Lung (tissue), 12 donors: Measurements from ENCODE around the gene GADD45GIP1. TPM values are rescaled to one million over a fixed set of nuclear protein-coding genes. Genes with fewer than 3 reads are reported as not detected.

ENCODE experiments used
- ATAC-seq: fragments of 200-7000 bp; cut with Tn5 transposase; one replicate; pipeline ENCODE4 v1.9.1; 2020; ENCODE audit warnings: moderate number of reproducible peaks; ENCODE audit not compliant: insufficient read depth, low FRiP score
- DNase-seq, 3 donors: peaks; one replicate each; pipeline ENCODE4 v3.0.0-alpha.2; 2013 to 2017
- H3K27ac ChIP-seq, 2 donors: one replicate each; pipeline ENCODE4 v1.5.1; 2013; ENCODE audit warnings: mild to moderate bottlenecking in 2 of 2, moderate library complexity in 2 of 2, control low read depth in 1 of 2, inconsistent platforms in 1 of 2, low read depth in 1 of 2, low read length in 1 of 2
- H3K27me3 ChIP-seq, 3 donors: one replicate each; pipeline ENCODE4 v1.5.1; 2013; ENCODE audit warnings: low read length in 2 of 3; ENCODE audit not compliant: control insufficient read depth in 3 of 3, insufficient read depth in 3 of 3
- H3K36me3 ChIP-seq, 4 donors: one replicate each; pipeline ENCODE4 v1.5.1; 2013; ENCODE audit warnings: low read length in 4 of 4, mild to moderate bottlenecking in 1 of 4, moderate library complexity in 1 of 4; ENCODE audit not compliant: control insufficient read depth in 4 of 4, insufficient read depth in 4 of 4
- H3K4me1 ChIP-seq, 5 donors: one replicate each; pipeline ENCODE4 v1.5.1; 2013; ENCODE audit warnings: low read length in 5 of 5, mild to moderate bottlenecking in 2 of 5, moderate library complexity in 1 of 5; ENCODE audit not compliant: control insufficient read depth in 5 of 5, insufficient read depth in 5 of 5
- H3K4me3 ChIP-seq: one replicate; pipeline ENCODE4 v1.5.1; 2013; ENCODE audit warnings: mild to moderate bottlenecking, control low read depth, moderate library complexity
- H3K9ac ChIP-seq, 2 donors: one replicate each; pipeline ENCODE4 v1.5.1; 2013; ENCODE audit warnings: low read length in 2 of 2, control low read depth in 1 of 2; ENCODE audit not compliant: insufficient read depth in 1 of 2
- H3K9me3 ChIP-seq, 4 donors: one replicate each; pipeline ENCODE4 v1.5.1; 2013; ENCODE audit warnings: low read length in 3 of 4, mild to moderate bottlenecking in 1 of 4, moderate library complexity in 1 of 4; ENCODE audit not compliant: control insufficient read depth in 4 of 4, insufficient read depth in 3 of 4
- CTCF ChIP-seq: IDR thresholded peaks from 2 replicates; pipeline ENCODE4 v1.5.1; 2012; ENCODE audit warnings: mild to moderate bottlenecking; ENCODE audit errors: control extremely low read depth, extremely low read depth
- WGBS, 2 donors: extraction: QIAGEN DNeasy Blood & Tissue Kit; methylation state at CpG; one replicate each; pipeline ENCODE4 v1.1.7; 2013; 5-methylcytosine and 5-hydroxymethylcytosine counted together
- polyA plus RNA-seq, 2 donors: library from polyadenylated mRNA; stranded (reverse); fragments of 200-250 nt; gene quantifications; one replicate each; pipeline ENCODE4 v1.2.1, GENCODE V29; 2013
- total RNA-seq, 2 donors: library from RNA; depleted of rRNA in 1 of 2; stranded (reverse); fragments of >200 nt in 1 of 2; gene quantifications; one replicate each; pipeline ENCODE4 v1.2.1, GENCODE V29; 2014 to 2021
- donor health status: control.
- donor health status: control.
- donor health status: Bipolar disorder and iron deficiency.
- donor health status: healthy.
- donor health status: DM: yes; HTN: yes; CAD: no.

GADD45GIP1 gene
- total and polyA plus RNA-seq, 4 donors: 14.9 to 69.0 (median 36.3) TPM

- ATAC-seq: no peak
- no peaks in the 10 kb centered on the region for H3K9me3 ChIP-seq
- H3K4me1 ChIP-seq: peaks cover 0 to 4% (median under 1%) of the 10 kb centered on the region in 5 donors
- WGBS, 2 donors: 86 to 95% methylated on average over 7 of the region's 7 CpGs
- no peaks in the 10 kb centered on the region for H3K36me3 ChIP-seq
- no peak for DNase-seq
- peak overlapping the region in 1 of 2 donors; percentile 60 for H3K27ac ChIP-seq
- H3K9ac ChIP-seq: no peak overlapping the region
- H3K27me3 ChIP-seq: no peaks in the 10 kb centered on the region
- no peak overlapping the region for H3K4me3 ChIP-seq
- no peak for TF ChIP-seq CTCF
Measured at GRCh38 chr19:12970070-12970820, 13.2 kb upstream of the GADD45GIP1 start.

GRCh38 chr19:12969292-12969988 lies 12.4 kb upstream of the GADD45GIP1 start, which contains the start of gene DAND5:
TSS of gene DAND5 (plus strand) at chr19:12969576. CDS start at chr19:12969661, 85 bp downstream.
- H3K4me1 ChIP-seq: peaks cover 0 to 8% (median 2%) of the 10 kb centered on the region in 5 donors
- no peaks in the 10 kb centered on the region for H3K27me3 ChIP-seq
- no peak for ATAC-seq
- no peak for TF ChIP-seq CTCF
- H3K9ac ChIP-seq: no peak within 1 kb of the TSS
- no peak for DNase-seq
- no peaks in the 10 kb centered on the region for H3K36me3 ChIP-seq
- H3K4me3 ChIP-seq: no peak within 1 kb of the TSS
- H3K27ac ChIP-seq: peak within 1 kb of the TSS in 1 of 2 donors; percentile 60
- no peaks in the 10 kb centered on the region for H3K9me3 ChIP-seq
- WGBS, 2 donors: 62 to 68% methylated on average over 14 of the region's 14 CpGs

- Histone ChIP-seq H3K27me3 (no peaks in the 10 kb centered on the region), H3K4me3 (no peak overlapping the region), H3K9ac (no peak overlapping the region), H3K36me3 (no peaks in the 10 kb centered on the region), H3K27ac (no peak overlapping the region), H3K9me3 (no peaks in the 10 kb centered on the region), H3K4me1 (peaks cover 0 to 8% (median 2%) of the 10 kb centered on the region in 5 donors)
- TF ChIP-seq CTCF: no peak
- WGBS, 2 donors: 94 to 95% methylated on average over 5 of the region's 5 CpGs
- DNase-seq (no peak), ATAC-seq (no peak)
Measured at GRCh38 chr19:12967907-12968306, 10.9 kb upstream of the GADD45GIP1 start.
